GM12878 (cell line): ENCODE data around the gene MRPS12. TPM values are rescaled to one million over a fixed set of nuclear protein-coding genes. Genes with fewer than 3 reads are reported as not detected.

Experiments
- ATAC-seq: fragments of 200-7000 bp; cut with Tn5 transposase; 3 replicates; pipeline ENCODE4 v1.9.1; 2020; ENCODE audit warnings: mild to moderate bottlenecking, moderate library complexity
- BruUV-seq: library from RNA; stranded (reverse); fragments of 400-500 nt; replicated peaks from 2 replicates; lab custom pipeline; 2021; lab: Mats Ljungman, UMichigan
- CTCF ChIA-PET: fragments of 300-600 bp; sonication (Branson Sonifier 250); formaldehyde crosslinking; extraction: SDS; loops from one replicate; lab custom pipeline; 2021; ENCODE audit warnings: inconsistent platforms; lab: Yijun Ruan, JAX
- POLR2A ChIA-PET: fragments of 350-600 bp; formaldehyde crosslinking; extraction: SDS; loops from one replicate; lab custom pipeline; 2021; ENCODE audit warnings: inconsistent platforms; lab: Charles Lee
- RAD21 ChIA-PET: fragments of 300-600 bp; sonication (Branson Sonifier 250); formaldehyde crosslinking; loops from one replicate; lab custom pipeline; 2023; ENCODE audit warnings: antibody characterized with exemption; ENCODE audit not compliant: unreplicated experiment; lab: Charles Lee
- SMC1A ChIA-PET: fragments of 300-600 bp; sonication (Branson Sonifier 250); formaldehyde crosslinking; loops from one replicate; lab custom pipeline; 2023; ENCODE audit not compliant: unreplicated experiment, uncharacterized antibody; lab: Charles Lee
- DNase-seq: peaks from one replicate; pipeline ENCODE4 v3.0.0-alpha.2; 2011; ENCODE audit warnings: low read depth, low spot score
- FAIRE-seq: peaks from 3 replicates; lab custom pipeline; 2011; peaks lifted over from hg19 to GRCh38; lab: Jason Lieb, UNC
- H2AFZ ChIP-seq: 2 replicates; pipeline ENCODE4 v1.6.0; 2011; ENCODE audit warnings: low read depth, low read length, control low read depth; ENCODE audit not compliant: control insufficient read depth
- H3K27ac ChIP-seq: 2 replicates; pipeline ENCODE4 v1.5.1; 2011; ENCODE audit warnings: control low read depth; ENCODE audit not compliant: control insufficient read depth, insufficient read depth
- H3K27me3 ChIP-seq, 2 experiments: replicated peaks in 1 of 2; 2 replicates each; pipeline versions ENCODE4 v1.6.0 to v1.6.1; 2011; ENCODE audit warnings: low read length in 1 of 2; ENCODE audit not compliant: control insufficient read depth in 2 of 2, insufficient read depth in 2 of 2
- H3K36me3 ChIP-seq, 2 experiments: 2 replicates each; pipeline ENCODE4 v1.5.1; 2011; ENCODE audit warnings: low read length in 1 of 2; ENCODE audit not compliant: control insufficient read depth in 2 of 2, insufficient read depth in 2 of 2
- H3K4me1 ChIP-seq: 2 replicates; pipeline ENCODE4 v1.6.1; 2011; ENCODE audit warnings: mild to moderate bottlenecking, low read length, moderate library complexity, mixed read lengths; ENCODE audit not compliant: control insufficient read depth, insufficient read depth
- H3K4me2 ChIP-seq: 2 replicates; pipeline ENCODE4 v1.6.0; 2011; ENCODE audit warnings: control low read depth; ENCODE audit not compliant: control insufficient read depth, insufficient read depth
- H3K4me3 ChIP-seq: fragments of 200-600 bp; sonication (generic); 2 replicates; pipeline ENCODE4 v1.5.1; 2016
- H3K79me2 ChIP-seq: 2 replicates; pipeline ENCODE4 v1.6.0; 2011; ENCODE audit warnings: low read length; ENCODE audit not compliant: control insufficient read depth, insufficient read depth
- H3K9ac ChIP-seq: 2 replicates; pipeline ENCODE4 v1.8.0; 2011; ENCODE audit warnings: low read length, control low read depth, mixed read lengths; ENCODE audit not compliant: control insufficient read depth, insufficient read depth
- H3K9me3 ChIP-seq: replicated peaks from 3 replicates; pipeline ENCODE4 v1.5.1; 2011; ENCODE audit warnings: mild to moderate bottlenecking, low read length; ENCODE audit not compliant: control insufficient read depth, insufficient read depth
- H4K20me1 ChIP-seq: 2 replicates; pipeline ENCODE4 v1.6.0; 2011; ENCODE audit not compliant: control insufficient read depth, insufficient read depth
- WGBS: methylation state at CpG from one replicate; pipeline ENCODE4 v1.1.6; 2016; ENCODE audit warnings: low lambda C conversion rate; ENCODE audit not compliant: insufficient replicate concordance, insufficient coverage; ENCODE audit errors: missing lambda C conversion rate; 5-methylcytosine and 5-hydroxymethylcytosine counted together
- in situ Hi-C: fragments of 300-500 bp; cut with MboI; formaldehyde crosslinking; loops from 9 replicates; pipeline ENCODE4 v1.14.3; 2018; ENCODE audit warnings: mixed read lengths
- intact Hi-C: fragments of 100-400 bp; cut with micrococcal nuclease; formaldehyde crosslinking; loops from one replicate; pipeline ENCODE4 v1.14.2; 2022; ENCODE audit not compliant: unreplicated experiment
- polyA plus RNA-seq, 11 experiments: library from polyadenylated mRNA; depleted of rRNA in 4 of 11; unstranded in 6 of 11; stranded (reverse) in 5 of 11; fragments of >200 nt; fragmentation: Nextera tagmentation in 4 of 11; fragmentation: Illumina TruSeq in 1 of 11; extraction: Ambion mirVana in 4 of 11; extraction: Trizol in 1 of 11; gene quantifications; 1 replicate in 1 of 11; 2 replicates in 10 of 11; pipeline versions ENCODE4 v1.2.1 to v1.2.3, GENCODE V29; 2011 to 2016; ENCODE audit warnings: inconsistent platforms in 2 of 11, missing spikeins in 2 of 11, low read depth in 1 of 11
- total RNA-seq, 4 experiments: library from RNA; depleted of rRNA in 3 of 4; stranded (reverse); fragments of >200 nt in 3 of 4; fragmentation: Illumina TruSeq in 1 of 4; extraction: Trizol in 1 of 4; gene quantifications; 2 replicates each; pipeline versions ENCODE4 v1.2.1 to v1.2.3, GENCODE V29; 2013 to 2021
- TF ChIP-seq, protein P1 (sequence below): fragments of 450-650 bp; IDR thresholded peaks from 2 replicates; pipeline ENCODE4 v1.6.1; 2017; ENCODE audit warnings: borderline replicate concordance
- TF ChIP-seq, protein P2 (sequence below): IDR thresholded peaks from 2 replicates; pipeline ENCODE4 v1.6.1; 2012; ENCODE audit warnings: mild to moderate bottlenecking, low read depth, low read length

Gene MRPS12
- total and polyA plus RNA-seq, 10 of the 15 experiments (the other 5 are each of a cell fraction or from before 2014, with no cell fraction given) = 7.3 to 205 (median 77.3) TPM

DNA sequence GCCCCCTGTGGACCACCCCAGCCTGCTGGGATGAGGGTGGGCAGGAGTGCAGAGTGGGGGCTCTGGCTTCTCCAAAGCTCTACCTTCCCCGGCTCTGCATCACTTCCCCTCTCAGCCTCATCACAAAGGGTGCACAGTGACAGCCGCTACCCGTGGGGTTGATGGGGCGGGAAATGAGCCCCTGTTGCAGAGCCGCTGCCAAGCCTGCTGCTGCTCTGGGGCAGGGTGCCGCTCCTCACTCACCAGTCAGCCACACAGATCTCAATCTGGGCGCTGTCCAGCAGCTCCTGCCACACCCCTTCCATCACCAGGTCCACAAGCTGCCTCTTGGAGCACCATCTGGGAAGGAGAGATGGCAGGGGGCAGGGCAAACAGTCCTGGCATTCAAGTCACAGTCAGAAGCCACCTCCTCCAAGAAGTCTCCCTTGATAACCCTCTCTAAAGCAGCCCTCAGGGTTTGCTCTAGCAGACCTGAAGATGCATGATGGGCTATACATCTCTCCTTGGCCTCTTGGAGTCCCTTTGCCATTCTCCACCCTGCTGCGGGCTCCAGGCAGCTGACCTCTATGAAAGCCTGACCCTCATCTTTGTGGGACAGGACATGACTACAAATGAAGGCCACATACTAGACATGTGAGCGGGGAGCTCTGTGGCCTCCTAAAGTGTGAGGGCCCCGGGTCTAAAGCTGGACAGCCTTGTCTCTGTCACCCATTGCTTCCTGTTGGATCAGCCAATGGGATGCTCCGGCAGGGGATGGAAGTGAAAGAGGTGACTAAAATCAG, 15.7 kb downstream of the MRPS12 start:
- 56% methylated on average over 11 of the region's 11 CpGs for WGBS
- H3K79me2 ChIP-seq = no peaks in the 10 kb centered on the region
- H3K4me2 ChIP-seq = no peak overlapping the region
- DNase-seq (no peak), ATAC-seq (no peak), FAIRE-seq (no peak)
- H3K27me3 ChIP-seq = no peaks in the 10 kb centered on the region; a peak in 1 of 4 replicates
- ChIA-PET CTCF (interaction anchor here (1.7 kb wide), 1 partner anchor 16 kb away, joined by 6 read pairs; the partner anchor contains the start of genes MRPS12 and SARS2), SMC1A (no interaction called here), POLR2A (no interaction called here)
- H3K27ac ChIP-seq = no peak overlapping the region
- H3K9me3 ChIP-seq = no peaks in the 10 kb centered on the region; the same call in 2 of the 3 replicates
- intact Hi-C loops = no loop called here
- H4K20me1 ChIP-seq = no peaks in the 10 kb centered on the region
- H3K4me3 ChIP-seq = no peak overlapping the region
- H2AFZ ChIP-seq = no peak overlapping the region
- BruUV-seq = no TSS peak
- in situ Hi-C loops = no loop called here
- TF ChIP-seq, protein P1, sequence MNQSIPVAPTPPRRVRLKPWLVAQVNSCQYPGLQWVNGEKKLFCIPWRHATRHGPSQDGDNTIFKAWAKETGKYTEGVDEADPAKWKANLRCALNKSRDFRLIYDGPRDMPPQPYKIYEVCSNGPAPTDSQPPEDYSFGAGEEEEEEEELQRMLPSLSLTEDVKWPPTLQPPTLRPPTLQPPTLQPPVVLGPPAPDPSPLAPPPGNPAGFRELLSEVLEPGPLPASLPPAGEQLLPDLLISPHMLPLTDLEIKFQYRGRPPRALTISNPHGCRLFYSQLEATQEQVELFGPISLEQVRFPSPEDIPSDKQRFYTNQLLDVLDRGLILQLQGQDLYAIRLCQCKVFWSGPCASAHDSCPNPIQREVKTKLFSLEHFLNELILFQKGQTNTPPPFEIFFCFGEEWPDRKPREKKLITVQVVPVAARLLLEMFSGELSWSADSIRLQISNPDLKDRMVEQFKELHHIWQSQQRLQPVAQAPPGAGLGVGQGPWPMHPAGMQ = no peak
- TF ChIP-seq, protein P2, sequence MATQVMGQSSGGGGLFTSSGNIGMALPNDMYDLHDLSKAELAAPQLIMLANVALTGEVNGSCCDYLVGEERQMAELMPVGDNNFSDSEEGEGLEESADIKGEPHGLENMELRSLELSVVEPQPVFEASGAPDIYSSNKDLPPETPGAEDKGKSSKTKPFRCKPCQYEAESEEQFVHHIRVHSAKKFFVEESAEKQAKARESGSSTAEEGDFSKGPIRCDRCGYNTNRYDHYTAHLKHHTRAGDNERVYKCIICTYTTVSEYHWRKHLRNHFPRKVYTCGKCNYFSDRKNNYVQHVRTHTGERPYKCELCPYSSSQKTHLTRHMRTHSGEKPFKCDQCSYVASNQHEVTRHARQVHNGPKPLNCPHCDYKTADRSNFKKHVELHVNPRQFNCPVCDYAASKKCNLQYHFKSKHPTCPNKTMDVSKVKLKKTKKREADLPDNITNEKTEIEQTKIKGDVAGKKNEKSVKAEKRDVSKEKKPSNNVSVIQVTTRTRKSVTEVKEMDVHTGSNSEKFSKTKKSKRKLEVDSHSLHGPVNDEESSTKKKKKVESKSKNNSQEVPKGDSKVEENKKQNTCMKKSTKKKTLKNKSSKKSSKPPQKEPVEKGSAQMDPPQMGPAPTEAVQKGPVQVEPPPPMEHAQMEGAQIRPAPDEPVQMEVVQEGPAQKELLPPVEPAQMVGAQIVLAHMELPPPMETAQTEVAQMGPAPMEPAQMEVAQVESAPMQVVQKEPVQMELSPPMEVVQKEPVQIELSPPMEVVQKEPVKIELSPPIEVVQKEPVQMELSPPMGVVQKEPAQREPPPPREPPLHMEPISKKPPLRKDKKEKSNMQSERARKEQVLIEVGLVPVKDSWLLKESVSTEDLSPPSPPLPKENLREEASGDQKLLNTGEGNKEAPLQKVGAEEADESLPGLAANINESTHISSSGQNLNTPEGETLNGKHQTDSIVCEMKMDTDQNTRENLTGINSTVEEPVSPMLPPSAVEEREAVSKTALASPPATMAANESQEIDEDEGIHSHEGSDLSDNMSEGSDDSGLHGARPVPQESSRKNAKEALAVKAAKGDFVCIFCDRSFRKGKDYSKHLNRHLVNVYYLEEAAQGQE = peak; percentile 57; the same call in 1 of the 2 replicates
- TF ChIP-seq, all 136 proteins: peak for 1
- RAD21 ChIA-PET = interaction anchor here (0.5 kb wide), 1 partner anchor 171 kb away, joined by 3 read pairs; no protein-coding TSS in a partner anchor
- Histone ChIP-seq H3K36me3 (no peaks in the 10 kb centered on the region), H3K4me1 (no peaks in the 10 kb centered on the region), H3K9ac (no peak overlapping the region)
